ENCODE results near the gene HYAL3.

HYAL3 gene, protein sequence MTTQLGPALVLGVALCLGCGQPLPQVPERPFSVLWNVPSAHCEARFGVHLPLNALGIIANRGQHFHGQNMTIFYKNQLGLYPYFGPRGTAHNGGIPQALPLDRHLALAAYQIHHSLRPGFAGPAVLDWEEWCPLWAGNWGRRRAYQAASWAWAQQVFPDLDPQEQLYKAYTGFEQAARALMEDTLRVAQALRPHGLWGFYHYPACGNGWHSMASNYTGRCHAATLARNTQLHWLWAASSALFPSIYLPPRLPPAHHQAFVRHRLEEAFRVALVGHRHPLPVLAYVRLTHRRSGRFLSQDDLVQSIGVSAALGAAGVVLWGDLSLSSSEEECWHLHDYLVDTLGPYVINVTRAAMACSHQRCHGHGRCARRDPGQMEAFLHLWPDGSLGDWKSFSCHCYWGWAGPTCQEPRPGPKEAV

GRCh38 chr3:50298836-50299637 lies at the start of gene HYAL3, which contains the start of gene NAA80:
Gene HYAL3 (minus strand): TSS chr3:50299405. CDS start chr3:50295602, 3,803 bp downstream.
Gene NAA80 (minus strand): TSS chr3:50299405. CDS start chr3:50297463, 1,942 bp downstream.
- Histone ChIP-seq H3K36me3 (ENCODE audit: control insufficient read depth, insufficient read depth, low read length) (no peaks in the 10 kb centered on the region), H3K27ac (peak within 1 kb of the TSS; percentile 82), H3K79me2 (peaks cover 2% of the 10 kb centered on the region), H3K27me3 (ENCODE audit: control insufficient read depth, insufficient read depth, low read length) (no peaks in the 10 kb centered on the region), H3K9me3 (ENCODE audit: control insufficient read depth, low read length) (no peaks in the 10 kb centered on the region), H3K4me3 (ENCODE audit: low read depth, low read length) (peak within 1 kb of the TSS; percentile 69), H2AFZ (peak within 1 kb of the TSS; percentile 89), H3K9ac (no peak within 1 kb of the TSS), H3K4me1 (peaks cover 17% of the 10 kb centered on the region), H3K4me2 (ENCODE audit: low read length) (peak within 1 kb of the TSS; percentile 93)
- TF ChIP-seq, protein P1, sequence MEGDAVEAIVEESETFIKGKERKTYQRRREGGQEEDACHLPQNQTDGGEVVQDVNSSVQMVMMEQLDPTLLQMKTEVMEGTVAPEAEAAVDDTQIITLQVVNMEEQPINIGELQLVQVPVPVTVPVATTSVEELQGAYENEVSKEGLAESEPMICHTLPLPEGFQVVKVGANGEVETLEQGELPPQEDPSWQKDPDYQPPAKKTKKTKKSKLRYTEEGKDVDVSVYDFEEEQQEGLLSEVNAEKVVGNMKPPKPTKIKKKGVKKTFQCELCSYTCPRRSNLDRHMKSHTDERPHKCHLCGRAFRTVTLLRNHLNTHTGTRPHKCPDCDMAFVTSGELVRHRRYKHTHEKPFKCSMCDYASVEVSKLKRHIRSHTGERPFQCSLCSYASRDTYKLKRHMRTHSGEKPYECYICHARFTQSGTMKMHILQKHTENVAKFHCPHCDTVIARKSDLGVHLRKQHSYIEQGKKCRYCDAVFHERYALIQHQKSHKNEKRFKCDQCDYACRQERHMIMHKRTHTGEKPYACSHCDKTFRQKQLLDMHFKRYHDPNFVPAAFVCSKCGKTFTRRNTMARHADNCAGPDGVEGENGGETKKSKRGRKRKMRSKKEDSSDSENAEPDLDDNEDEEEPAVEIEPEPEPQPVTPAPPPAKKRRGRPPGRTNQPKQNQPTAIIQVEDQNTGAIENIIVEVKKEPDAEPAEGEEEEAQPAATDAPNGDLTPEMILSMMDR (IDR thresholded peaks at IDR 0.05), result peak; percentile 36

DNA sequence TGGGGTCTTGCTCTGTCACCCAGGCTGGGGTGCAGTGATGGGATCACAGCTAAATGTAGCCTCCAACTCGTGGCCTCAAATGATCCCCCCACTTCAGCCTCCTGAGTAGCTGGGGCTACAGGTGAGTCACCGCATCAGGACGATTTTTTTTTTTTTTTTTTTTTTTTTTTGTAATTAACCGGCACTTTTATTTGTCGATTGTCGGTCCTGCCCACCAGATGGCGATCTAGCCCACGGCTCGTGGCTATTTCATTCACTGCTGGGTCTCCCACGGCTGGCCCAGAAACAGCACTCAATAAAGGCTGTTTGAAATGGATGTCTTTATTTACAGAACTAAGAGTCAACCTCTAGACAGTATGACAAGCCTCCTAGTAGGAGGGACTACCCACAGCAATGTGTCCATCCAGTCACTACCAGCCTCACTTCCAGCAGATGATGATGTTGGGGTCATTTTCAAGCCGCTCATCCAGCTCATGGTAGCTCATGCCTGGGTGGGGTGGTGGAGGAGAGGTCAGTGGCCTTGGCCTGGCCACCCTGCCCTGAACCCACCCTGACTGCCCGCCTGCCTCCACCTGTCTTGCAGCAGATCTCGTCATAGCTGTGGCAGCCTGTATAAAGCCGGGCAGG lies 48.1 kb upstream of the HYAL3 start:
- no peak overlapping the region for H3K4me2 ChIP-seq (ENCODE audit: low read length)
- H3K9me3 ChIP-seq (ENCODE audit: control insufficient read depth, low read length), result no peaks in the 10 kb centered on the region
- TF ChIP-seq, protein P1 (IDR thresholded peaks at IDR 0.05), result peak; percentile 65
- no peak overlapping the region for H3K27ac ChIP-seq
- no peak overlapping the region for H2AFZ ChIP-seq
- H3K27me3 ChIP-seq (ENCODE audit: control insufficient read depth, insufficient read depth, low read length), result no peaks in the 10 kb centered on the region
- no peak overlapping the region for H3K9ac ChIP-seq
- no peak overlapping the region for H3K4me3 ChIP-seq (ENCODE audit: low read depth, low read length)
- H3K36me3 ChIP-seq (ENCODE audit: control insufficient read depth, insufficient read depth, low read length), result no peaks in the 10 kb centered on the region
- peaks cover 21% of the 10 kb centered on the region for H3K79me2 ChIP-seq
- peaks cover 41% of the 10 kb centered on the region for H3K4me1 ChIP-seq

- H3K4me1 ChIP-seq, result peaks cover 33% of the 10 kb centered on the region
- peak within 1 kb of the TSS; percentile 98 for H3K4me2 ChIP-seq (ENCODE audit: low read length)
- TF ChIP-seq, protein P1 (IDR thresholded peaks at IDR 0.05), result no peak
- H3K79me2 ChIP-seq, result peaks cover 11% of the 10 kb centered on the region
- no peak within 1 kb of the TSS for H3K9ac ChIP-seq
- no peaks in the 10 kb centered on the region for H3K9me3 ChIP-seq (ENCODE audit: control insufficient read depth, low read length)
- H3K27me3 ChIP-seq (ENCODE audit: control insufficient read depth, insufficient read depth, low read length), result no peaks in the 10 kb centered on the region
- no peaks in the 10 kb centered on the region for H3K36me3 ChIP-seq (ENCODE audit: control insufficient read depth, insufficient read depth, low read length)
- H2AFZ ChIP-seq, result peak within 1 kb of the TSS; percentile 92
- H3K4me3 ChIP-seq (ENCODE audit: low read depth, low read length), result peak within 1 kb of the TSS; percentile 64
- no peak within 1 kb of the TSS for H3K27ac ChIP-seq
Measured at GRCh38 chr3:50345586-50346234, 46.5 kb upstream of the HYAL3 start, which contains the start of gene ZMYND10. Gene ZMYND10 (minus strand): TSS chr3:50345732. CDS start chr3:50345579, 153 bp downstream.

DNA sequence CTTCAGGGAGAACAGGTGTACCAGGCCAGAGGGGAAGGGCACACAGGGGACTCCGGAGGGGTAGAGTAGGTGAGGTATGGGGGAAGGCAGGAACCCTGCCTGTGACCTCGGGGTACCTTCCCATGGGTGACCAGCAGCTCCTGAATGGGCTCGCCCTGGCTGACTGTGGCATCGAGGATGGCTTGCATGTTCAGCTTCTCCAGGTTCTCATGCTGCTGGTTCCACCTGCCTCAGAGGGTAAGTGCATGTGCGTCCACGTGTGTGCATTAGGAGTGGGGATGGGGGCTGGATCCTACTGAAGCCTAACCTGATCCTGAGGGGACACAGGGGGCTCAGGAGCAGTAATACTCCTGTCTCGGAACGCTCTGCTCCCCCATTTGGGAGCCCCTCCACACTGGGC lies 45.8 kb upstream of the HYAL3 start:
- H3K4me2 ChIP-seq (ENCODE audit: low read length), result peak overlapping the region; percentile 98
- peak overlapping the region; percentile 64 for H3K4me3 ChIP-seq (ENCODE audit: low read depth, low read length)

More for the DNA sequence above, 45.8 kb upstream of the HYAL3 start:
- peak overlapping the region; percentile 92 for H2AFZ ChIP-seq
- H3K36me3 ChIP-seq (ENCODE audit: control insufficient read depth, insufficient read depth, low read length), result no peaks in the 10 kb centered on the region
- H3K27me3 ChIP-seq (ENCODE audit: control insufficient read depth, insufficient read depth, low read length), result no peaks in the 10 kb centered on the region
- no peaks in the 10 kb centered on the region for H3K9me3 ChIP-seq (ENCODE audit: control insufficient read depth, low read length)
- H3K27ac ChIP-seq, result no peak overlapping the region
- TF ChIP-seq, protein P1 (IDR thresholded peaks at IDR 0.05), result no peak
- peaks cover 31% of the 10 kb centered on the region for H3K4me1 ChIP-seq
- H3K9ac ChIP-seq, result no peak overlapping the region
- peaks cover 9% of the 10 kb centered on the region for H3K79me2 ChIP-seq

Measured in parathyroid adenoma (tissue), 2 donors.